ENCODE measurements around the gene LRRC8D.

Gene LRRC8D

GRCh38 chr1:89877756-89878155 lies 56.9 kb downstream of the LRRC8D start:
- Histone ChIP-seq H3K79me1 (ENCODE audit: low read depth, low read length) (peaks cover 2% of the 10 kb centered on the region), H3K27ac (replicated peaks; ENCODE audit: low read length) (no peak overlapping the region), H3K4me3 (ENCODE audit: low read length in 2 of 2) (no peak overlapping the region), H3K9me3 (replicated peaks in 1 of 2; ENCODE audit: control insufficient read depth in 2 of 2, insufficient read depth in 1 of 2, low read depth in 1 of 2, low read length in 2 of 2) (peaks cover 2 to 24% of the 10 kb centered on the region in 2 donors), H2BK15ac (ENCODE audit: low read length) (no peak overlapping the region), H2BK120ac (ENCODE audit: low read depth, low read length) (no peak overlapping the region), H3K27me3 (ENCODE audit: control insufficient read depth in 3 of 3, insufficient read depth in 3 of 3, low read depth in 1 of 3, low read length in 3 of 3) (no peaks in the 10 kb centered on the region), H3K4me2 (ENCODE audit: insufficient read depth, low read length, poor library complexity, severe bottlenecking) (no peak overlapping the region), H3K14ac (ENCODE audit: low read length) (no peak overlapping the region), H3K23ac (ENCODE audit: low read depth, low read length, poor library complexity) (no peak overlapping the region), H4K8ac (ENCODE audit: low read depth, low read length) (no peak overlapping the region), H4K91ac (ENCODE audit: low read depth, low read length, poor library complexity) (no peak overlapping the region), H3K36me3 (replicated peaks in 1 of 2; ENCODE audit: control insufficient read depth in 2 of 2, insufficient read depth in 2 of 2, low read length in 2 of 2) (peaks cover 0 to 69% of the 10 kb centered on the region in 2 donors), H2AK5ac (ENCODE audit: low read depth, low read length) (no peak overlapping the region), H3K9ac (ENCODE audit: low read depth, low read length, poor library complexity) (no peak overlapping the region), H3K4me1 (ENCODE audit: control insufficient read depth in 2 of 2, insufficient read depth in 1 of 2, low read depth in 1 of 2, low read length in 2 of 2) (peaks cover 0 to 7% of the 10 kb centered on the region in 2 donors), H2BK5ac (ENCODE audit: low read length) (no peak overlapping the region), H3K18ac (ENCODE audit: low read length) (no peak overlapping the region), H2AFZ (ENCODE audit: low read length) (no peak overlapping the region), H3K4ac (ENCODE audit: low read length) (no peak overlapping the region), H2BK12ac (ENCODE audit: low read length) (no peak overlapping the region)
- DNase-seq (ENCODE audit: low spot score): no peak
- no CpG with 5 or more reads among the region's 2 CpGs for WGBS, 2 donors (ENCODE audit: extremely low coverage in 2 of 2, insufficient read length in 2 of 2, insufficient replicate concordance in 1 of 2)

GRCh38 chr1:89878256-89878655 lies 57.4 kb downstream of the LRRC8D start:
- H3K14ac ChIP-seq (ENCODE audit: low read length): no peak overlapping the region
- no peak for DNase-seq (ENCODE audit: low spot score)
- no CpG with 5 or more reads among the region's 1 CpG for WGBS, 2 donors (ENCODE audit: extremely low coverage in 2 of 2, insufficient read length in 2 of 2, insufficient replicate concordance in 1 of 2)
- H2BK15ac ChIP-seq (ENCODE audit: low read length): no peak overlapping the region
- no peak overlapping the region for H3K23ac ChIP-seq (ENCODE audit: low read depth, low read length, poor library complexity)
- no peaks in the 10 kb centered on the region for H3K27me3 ChIP-seq (ENCODE audit: control insufficient read depth in 3 of 3, insufficient read depth in 3 of 3, low read depth in 1 of 3, low read length in 3 of 3)
- no peak overlapping the region for H2AK5ac ChIP-seq (ENCODE audit: low read depth, low read length)
- no peak overlapping the region for H2BK5ac ChIP-seq (ENCODE audit: low read length)
- peaks cover 3% of the 10 kb centered on the region for H3K79me1 ChIP-seq (ENCODE audit: low read depth, low read length)
- no peak overlapping the region for H3K27ac ChIP-seq (replicated peaks; ENCODE audit: low read length)
- no peak overlapping the region for H2BK12ac ChIP-seq (ENCODE audit: low read length)
- no peak overlapping the region for H4K8ac ChIP-seq (ENCODE audit: low read depth, low read length)
- H2AFZ ChIP-seq (ENCODE audit: low read length): no peak overlapping the region
- H3K4me1 ChIP-seq (ENCODE audit: control insufficient read depth in 2 of 2, insufficient read depth in 1 of 2, low read depth in 1 of 2, low read length in 2 of 2): peaks cover 0 to 6% of the 10 kb centered on the region in 2 donors
- peaks cover 2 to 25% of the 10 kb centered on the region in 2 donors for H3K9me3 ChIP-seq (replicated peaks in 1 of 2; ENCODE audit: control insufficient read depth in 2 of 2, insufficient read depth in 1 of 2, low read depth in 1 of 2, low read length in 2 of 2)
- H3K4me3 ChIP-seq (ENCODE audit: low read length in 2 of 2): no peak overlapping the region
- no peak overlapping the region for H3K9ac ChIP-seq (ENCODE audit: low read depth, low read length, poor library complexity)
- no peak overlapping the region for H3K4ac ChIP-seq (ENCODE audit: low read length)
- no peak overlapping the region for H4K91ac ChIP-seq (ENCODE audit: low read depth, low read length, poor library complexity)
- no peak overlapping the region for H3K4me2 ChIP-seq (ENCODE audit: insufficient read depth, low read length, poor library complexity, severe bottlenecking)
- H2BK120ac ChIP-seq (ENCODE audit: low read depth, low read length): no peak overlapping the region
- H3K36me3 ChIP-seq (replicated peaks in 1 of 2; ENCODE audit: control insufficient read depth in 2 of 2, insufficient read depth in 2 of 2, low read length in 2 of 2): peaks cover 0 to 72% of the 10 kb centered on the region in 2 donors
- H3K18ac ChIP-seq (ENCODE audit: low read length): no peak overlapping the region

- no peak overlapping the region for H3K14ac ChIP-seq (ENCODE audit: low read length)
- H4K8ac ChIP-seq (ENCODE audit: low read depth, low read length): no peak overlapping the region
- H2BK120ac ChIP-seq (ENCODE audit: low read depth, low read length): no peak overlapping the region
- no peak overlapping the region for H4K91ac ChIP-seq (ENCODE audit: low read depth, low read length, poor library complexity)
- no peak overlapping the region for H3K4ac ChIP-seq (ENCODE audit: low read length)
- H2BK15ac ChIP-seq (ENCODE audit: low read length): no peak overlapping the region
- H2AFZ ChIP-seq (ENCODE audit: low read length): no peak overlapping the region
- H3K18ac ChIP-seq (ENCODE audit: low read length): no peak overlapping the region
- no peak overlapping the region for H2BK12ac ChIP-seq (ENCODE audit: low read length)
- H3K9me3 ChIP-seq (replicated peaks in 1 of 2; ENCODE audit: control insufficient read depth in 2 of 2, insufficient read depth in 1 of 2, low read depth in 1 of 2, low read length in 2 of 2): peaks cover 2 to 25% of the 10 kb centered on the region in 2 donors
- no peak overlapping the region for H3K4me2 ChIP-seq (ENCODE audit: insufficient read depth, low read length, poor library complexity, severe bottlenecking)
- no peaks in the 10 kb centered on the region for H3K27me3 ChIP-seq (ENCODE audit: control insufficient read depth in 3 of 3, insufficient read depth in 3 of 3, low read depth in 1 of 3, low read length in 3 of 3)
- H3K4me1 ChIP-seq (ENCODE audit: control insufficient read depth in 2 of 2, insufficient read depth in 1 of 2, low read depth in 1 of 2, low read length in 2 of 2): no peaks in the 10 kb centered on the region
- H3K79me1 ChIP-seq (ENCODE audit: low read depth, low read length): peaks cover 3% of the 10 kb centered on the region
- no peak overlapping the region for H2BK5ac ChIP-seq (ENCODE audit: low read length)
- H3K23ac ChIP-seq (ENCODE audit: low read depth, low read length, poor library complexity): no peak overlapping the region
- H2AK5ac ChIP-seq (ENCODE audit: low read depth, low read length): no peak overlapping the region
- WGBS, 2 donors (ENCODE audit: extremely low coverage in 2 of 2, insufficient read length in 2 of 2, insufficient replicate concordance in 1 of 2): no CpG with 5 or more reads among the region's 1 CpG
- H3K4me3 ChIP-seq (ENCODE audit: low read length in 2 of 2): no peak overlapping the region
- no peak overlapping the region for H3K27ac ChIP-seq (replicated peaks; ENCODE audit: low read length)
- H3K36me3 ChIP-seq (replicated peaks in 1 of 2; ENCODE audit: control insufficient read depth in 2 of 2, insufficient read depth in 2 of 2, low read length in 2 of 2): peaks cover 0 to 82% of the 10 kb centered on the region in 2 donors
- DNase-seq (ENCODE audit: low spot score): no peak
- no peak overlapping the region for H3K9ac ChIP-seq (ENCODE audit: low read depth, low read length, poor library complexity)
Observed at GRCh38 chr1:89880679-89881078, 59.8 kb downstream of the LRRC8D start.

GRCh38 chr1:89881415-89882058 lies 60.7 kb downstream of the LRRC8D start:
- Histone ChIP-seq H3K4ac (ENCODE audit: low read length) (no peak overlapping the region), H2AK5ac (ENCODE audit: low read depth, low read length) (no peak overlapping the region), H3K18ac (ENCODE audit: low read length) (no peak overlapping the region), H3K9ac (ENCODE audit: low read depth, low read length, poor library complexity) (no peak overlapping the region), H2AFZ (ENCODE audit: low read length) (no peak overlapping the region), H3K4me2 (ENCODE audit: insufficient read depth, low read length, poor library complexity, severe bottlenecking) (no peak overlapping the region), H2BK120ac (ENCODE audit: low read depth, low read length) (no peak overlapping the region), H4K91ac (ENCODE audit: low read depth, low read length, poor library complexity) (no peak overlapping the region), H2BK5ac (ENCODE audit: low read length) (no peak overlapping the region), H3K14ac (ENCODE audit: low read length) (no peak overlapping the region), H3K36me3 (replicated peaks in 1 of 2; ENCODE audit: control insufficient read depth in 2 of 2, insufficient read depth in 2 of 2, low read length in 2 of 2) (peaks cover 0 to 78% of the 10 kb centered on the region in 2 donors), H3K4me3 (ENCODE audit: low read length in 2 of 2) (no peak overlapping the region), H3K23ac (ENCODE audit: low read depth, low read length, poor library complexity) (no peak overlapping the region), H3K79me1 (ENCODE audit: low read depth, low read length) (peaks cover 2% of the 10 kb centered on the region), H3K4me1 (ENCODE audit: control insufficient read depth in 2 of 2, insufficient read depth in 1 of 2, low read depth in 1 of 2, low read length in 2 of 2) (no peaks in the 10 kb centered on the region), H3K27me3 (ENCODE audit: control insufficient read depth in 3 of 3, insufficient read depth in 3 of 3, low read depth in 1 of 3, low read length in 3 of 3) (no peaks in the 10 kb centered on the region), H2BK15ac (ENCODE audit: low read length) (no peak overlapping the region), H3K27ac (replicated peaks; ENCODE audit: low read length) (no peak overlapping the region), H3K9me3 (replicated peaks in 1 of 2; ENCODE audit: control insufficient read depth in 2 of 2, insufficient read depth in 1 of 2, low read depth in 1 of 2, low read length in 2 of 2) (peaks cover 2 to 25% of the 10 kb centered on the region in 2 donors), H4K8ac (ENCODE audit: low read depth, low read length) (no peak overlapping the region), H2BK12ac (ENCODE audit: low read length) (no peak overlapping the region)
- WGBS, 2 donors (ENCODE audit: extremely low coverage in 2 of 2, insufficient read length in 2 of 2, insufficient replicate concordance in 1 of 2): no CpG with 5 or more reads among the region's 1 CpG
- DNase-seq (ENCODE audit: low spot score): no peak
